Activated T-helper 9 cell treated with anti-CD3 and anti-CD28 coated beads, Interleukin-2, amount 50 U/mL, for 16 hours (primary cell): Measurements from ENCODE around the gene NKTR.
A peak's percentile ranks its signal among the peaks of the same experiment; 100 is the strongest.
"Not testable (repeated sequence)": the region's sequence is repeated elsewhere in the genome, so short reads cannot be mapped to it uniquely, and the experiment has no call there.

Source experiments
- DNase-seq: peaks from one replicate; pipeline ENCODE4 v3.0.0-alpha.2; 2020; ENCODE audit warnings: low read depth

The NKTR gene

GRCh38 chr3:42600111-42600957, at the start of gene NKTR:
NKTR (plus strand) TSS chr3:42600686; CDS start chr3:42601007, 321 bp downstream.
- DNase-seq = peak; percentile 99

DNA sequence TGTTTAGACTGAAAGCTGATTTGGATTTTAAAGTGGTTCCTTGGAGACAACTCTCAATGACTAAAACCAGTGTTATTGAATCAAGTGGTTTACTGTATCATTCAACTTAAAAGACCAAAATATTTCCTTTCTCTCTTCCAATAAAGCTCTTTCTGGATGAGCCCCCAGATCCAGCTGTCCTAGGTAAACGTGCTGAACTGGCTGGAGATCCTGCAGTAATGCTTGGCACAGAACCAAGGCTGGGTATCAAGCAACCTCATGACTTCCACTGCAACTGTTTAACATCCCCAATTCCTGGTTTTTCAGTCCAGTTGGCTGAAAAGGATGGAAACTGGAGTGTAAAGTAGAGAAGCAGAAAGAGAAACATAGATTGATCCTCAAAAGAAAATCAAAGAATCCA, 47.7 kb upstream of the NKTR start:
- DNase-seq = no peak

GRCh38 chr3:42556089-42556632, 44.3 kb upstream of the NKTR start:
- DNase-seq = no peak

- DNase-seq = not testable (repeated sequence)
Measured at GRCh38 chr3:42556817-42557216, 43.7 kb upstream of the NKTR start.

DNA sequence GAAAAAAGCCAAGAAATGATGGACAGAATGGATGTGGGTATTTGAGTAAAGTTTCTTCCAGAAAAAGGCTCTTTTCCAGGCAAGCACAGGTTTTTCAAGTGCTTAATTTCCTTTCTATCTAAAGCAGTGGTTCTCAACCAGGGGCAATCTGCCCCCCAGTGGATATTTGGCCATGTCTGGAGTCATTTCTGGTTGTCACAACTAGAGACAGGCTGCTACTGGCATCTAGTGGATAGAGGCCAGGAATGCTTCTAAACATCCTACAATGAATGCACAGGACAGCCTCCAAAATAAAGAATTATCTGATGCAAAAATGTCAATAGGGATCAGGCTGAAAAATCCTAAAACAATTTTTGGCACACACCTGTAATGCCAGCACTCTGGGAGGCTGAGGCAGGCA, 42.6 kb upstream of the NKTR start:
- DNase-seq = no peak

DNA sequence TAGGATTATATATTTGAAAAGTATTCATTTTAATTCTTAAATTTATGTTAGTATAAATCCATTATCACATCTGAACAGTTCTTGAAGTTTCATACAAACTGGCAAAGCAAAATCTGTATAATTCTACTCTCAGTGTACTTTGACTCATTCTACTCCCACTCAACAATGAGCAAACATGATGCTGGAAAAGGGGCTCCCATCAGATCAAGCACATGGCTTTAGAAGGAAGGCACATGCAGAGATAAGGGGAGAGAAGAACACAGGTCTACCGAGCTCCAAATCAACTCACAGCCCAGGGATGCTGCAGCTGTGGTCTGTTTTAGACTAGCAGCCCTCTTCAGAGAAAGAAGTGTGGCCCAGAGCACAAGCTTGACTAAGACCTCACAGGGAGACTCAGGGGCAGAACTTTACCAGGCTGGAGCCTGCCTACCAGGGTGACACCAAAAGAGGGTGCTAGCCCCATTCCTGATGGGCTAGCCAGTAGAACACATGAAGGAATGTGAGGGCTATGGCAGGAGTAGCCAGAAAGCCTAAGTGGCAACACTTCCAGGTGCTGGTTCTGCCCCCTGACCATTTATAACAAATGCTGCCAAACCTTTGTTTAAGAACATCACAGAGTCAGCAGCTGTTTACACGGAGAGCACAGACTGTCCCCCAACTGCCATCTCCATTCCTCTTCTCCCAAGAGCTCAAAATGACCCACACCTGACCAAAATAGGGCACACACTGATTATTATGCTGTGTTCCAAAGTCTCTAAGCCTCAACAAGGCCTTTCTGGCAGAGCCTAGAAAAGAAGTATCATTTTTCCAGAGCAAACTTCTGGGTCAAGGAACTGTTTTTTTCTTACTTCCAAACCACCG, 38.2 kb upstream of the NKTR start:
- no peak for DNase-seq

- DNase-seq = no peak
Measured at GRCh38 chr3:42569593-42570142, 30.8 kb upstream of the NKTR start.

DNA sequence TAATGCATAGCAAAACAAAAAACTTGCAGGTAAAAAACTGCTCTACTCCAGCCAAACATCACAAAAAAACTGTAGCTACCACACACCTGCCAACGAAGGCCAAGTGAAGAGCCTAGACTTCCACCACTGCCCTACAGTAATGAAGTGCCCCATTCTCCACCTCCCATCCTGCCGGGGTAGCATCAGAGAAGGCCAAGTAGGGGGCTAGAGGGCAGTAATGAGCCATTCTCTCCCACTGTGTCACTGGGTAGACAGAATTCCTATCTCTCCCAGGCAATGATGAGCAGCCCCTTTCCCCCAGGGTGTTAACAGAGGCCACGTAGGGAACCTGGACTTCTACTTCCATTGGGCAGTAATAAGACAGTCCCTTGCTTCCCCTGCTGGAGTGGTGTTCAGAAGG, 28.2 kb upstream of the NKTR start:
- DNase-seq = no peak

DNA sequence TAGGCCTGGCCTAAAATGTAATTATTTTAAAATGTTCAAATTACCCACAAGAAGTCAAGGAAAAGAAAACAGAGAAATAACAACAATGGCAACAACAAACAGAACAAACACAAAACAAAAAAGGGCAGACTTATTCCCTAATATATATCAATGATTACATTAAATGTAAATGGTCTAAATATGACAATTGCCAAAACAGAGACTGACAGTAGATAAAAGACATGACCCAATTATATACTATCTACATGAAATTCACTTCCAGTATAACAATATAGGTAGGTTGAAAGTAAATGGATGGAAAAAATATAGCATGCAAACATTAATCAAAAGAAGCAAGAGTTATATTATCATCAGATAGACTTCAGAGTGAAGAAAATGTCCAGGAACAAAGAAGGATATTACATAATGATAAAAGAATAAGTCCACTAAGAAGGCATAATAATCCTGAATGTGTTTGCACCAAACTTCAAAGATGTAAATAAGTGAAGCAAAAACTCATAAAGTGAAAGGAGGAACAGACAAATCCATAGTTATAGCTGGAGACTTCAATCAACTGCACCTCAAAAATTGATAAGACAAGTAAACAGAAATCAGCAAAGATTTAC, 25.2 kb upstream of the NKTR start:
- no peak for DNase-seq

- no peak for DNase-seq
Measured at GRCh38 chr3:42578054-42578453, 22.4 kb upstream of the NKTR start.

DNA sequence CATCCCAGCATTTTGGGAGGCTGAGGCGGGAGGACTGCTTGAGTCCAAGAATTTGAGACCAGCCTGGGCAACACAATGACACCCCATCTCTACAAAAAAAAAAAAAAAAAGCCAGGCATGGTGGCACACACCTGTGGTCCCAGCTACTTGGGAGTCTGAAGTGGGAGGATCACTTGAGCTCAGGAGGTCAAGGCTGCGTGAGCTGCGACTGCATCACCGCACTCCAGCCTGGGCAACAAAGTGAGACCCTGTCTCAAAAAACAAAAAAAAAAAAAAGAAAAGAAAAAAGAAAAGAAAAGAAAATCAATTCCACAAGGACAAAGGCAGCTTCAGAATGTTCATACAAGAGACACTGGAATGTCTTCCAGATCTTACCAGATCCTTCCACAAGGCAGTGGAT, 21.1 kb upstream of the NKTR start:
- DNase-seq = not testable (repeated sequence)

GRCh38 chr3:42581400-42581708, 19.1 kb upstream of the NKTR start:
- no peak for DNase-seq

- DNase-seq = peak; percentile 97
Measured at GRCh38 chr3:42581709-42582473, 18.6 kb upstream of the NKTR start, which contains the start of gene SEC22C. SEC22C (minus strand) TSS chr3:42581967; CDS start chr3:42569046, 12,921 bp downstream.

DNA sequence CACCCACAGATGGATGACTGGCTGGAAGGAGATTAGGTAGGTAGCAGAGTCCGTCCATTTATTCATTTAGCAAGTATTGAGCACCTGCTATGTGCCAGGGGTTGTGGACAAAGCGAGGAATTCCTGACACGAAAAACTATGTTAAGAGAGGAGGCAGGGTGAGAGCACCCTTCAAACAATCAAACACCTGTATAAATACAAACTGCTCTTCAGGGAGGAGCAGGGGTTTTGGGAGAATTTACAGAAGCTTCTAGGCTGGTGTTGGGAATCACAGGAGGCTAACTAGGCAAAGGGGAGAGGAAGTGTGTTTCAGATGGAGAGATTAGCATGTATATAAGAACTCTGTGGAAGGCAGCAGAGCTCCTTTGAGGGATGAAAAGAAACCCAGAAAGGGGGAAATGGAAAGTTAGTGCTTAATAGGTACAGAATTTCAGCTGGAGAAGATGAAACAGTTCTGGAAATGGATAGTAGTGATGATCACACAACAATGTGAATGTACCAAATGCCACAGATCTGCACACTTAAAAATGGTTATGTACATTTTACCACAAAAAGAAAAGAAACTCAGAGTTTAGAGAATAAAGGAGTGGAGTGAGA, 17.9 kb upstream of the NKTR start:
- DNase-seq = no peak

DNA sequence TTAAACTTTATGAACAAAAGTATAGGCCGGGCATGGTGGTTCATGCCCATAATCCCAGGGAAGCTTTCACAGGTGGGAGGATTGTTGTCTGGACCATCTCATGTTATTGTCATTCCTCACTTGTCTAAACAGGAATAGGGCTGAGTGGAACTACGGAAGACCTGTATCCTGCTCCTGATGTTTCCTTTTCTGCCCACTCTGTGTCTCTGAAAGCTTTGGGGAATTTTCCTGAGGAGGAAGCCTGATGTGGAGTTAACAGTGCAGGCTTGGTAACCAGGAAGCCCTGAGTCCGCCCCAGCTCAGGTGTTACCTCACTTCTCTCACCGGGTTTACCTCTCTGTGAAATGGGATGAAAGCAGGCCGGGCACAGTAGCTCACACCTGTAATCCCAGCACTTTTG, 11.9 kb upstream of the NKTR start:
- DNase-seq = no peak

DNA sequence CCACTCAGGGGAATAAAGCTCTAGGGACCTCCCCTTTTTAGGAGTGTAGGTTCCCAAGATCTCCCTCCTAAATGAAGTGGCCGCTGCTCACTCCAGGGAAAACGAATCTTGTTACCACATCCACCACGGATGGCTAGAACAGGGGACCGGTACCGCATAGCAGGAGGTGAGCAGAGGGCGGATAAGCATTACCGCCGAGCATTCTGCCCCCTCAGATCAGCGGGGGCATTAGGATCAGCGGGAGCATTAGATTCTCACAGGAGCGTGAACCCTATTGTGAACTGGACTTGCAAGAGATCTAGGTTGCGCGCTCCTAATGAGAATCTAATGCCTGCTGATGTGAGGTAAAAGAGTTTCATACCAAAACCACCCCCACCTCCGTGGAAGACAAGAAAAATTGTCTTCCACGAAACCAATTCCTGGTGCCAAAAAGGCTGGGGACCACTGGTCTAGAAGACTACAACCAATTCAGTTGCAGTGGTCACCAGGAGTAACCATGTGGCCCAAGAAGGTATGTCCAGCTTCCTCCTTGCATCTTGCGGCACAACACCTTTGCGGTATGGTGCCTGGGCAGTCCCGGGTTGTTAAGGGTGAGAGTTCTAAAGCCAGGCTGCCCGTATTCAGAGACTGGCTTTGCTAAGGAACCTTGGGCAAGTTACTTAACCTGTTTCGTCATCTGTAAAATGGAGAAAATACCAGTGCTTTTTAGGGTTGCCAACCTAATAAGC, 10.9 kb upstream of the NKTR start:
- DNase-seq = no peak

DNA sequence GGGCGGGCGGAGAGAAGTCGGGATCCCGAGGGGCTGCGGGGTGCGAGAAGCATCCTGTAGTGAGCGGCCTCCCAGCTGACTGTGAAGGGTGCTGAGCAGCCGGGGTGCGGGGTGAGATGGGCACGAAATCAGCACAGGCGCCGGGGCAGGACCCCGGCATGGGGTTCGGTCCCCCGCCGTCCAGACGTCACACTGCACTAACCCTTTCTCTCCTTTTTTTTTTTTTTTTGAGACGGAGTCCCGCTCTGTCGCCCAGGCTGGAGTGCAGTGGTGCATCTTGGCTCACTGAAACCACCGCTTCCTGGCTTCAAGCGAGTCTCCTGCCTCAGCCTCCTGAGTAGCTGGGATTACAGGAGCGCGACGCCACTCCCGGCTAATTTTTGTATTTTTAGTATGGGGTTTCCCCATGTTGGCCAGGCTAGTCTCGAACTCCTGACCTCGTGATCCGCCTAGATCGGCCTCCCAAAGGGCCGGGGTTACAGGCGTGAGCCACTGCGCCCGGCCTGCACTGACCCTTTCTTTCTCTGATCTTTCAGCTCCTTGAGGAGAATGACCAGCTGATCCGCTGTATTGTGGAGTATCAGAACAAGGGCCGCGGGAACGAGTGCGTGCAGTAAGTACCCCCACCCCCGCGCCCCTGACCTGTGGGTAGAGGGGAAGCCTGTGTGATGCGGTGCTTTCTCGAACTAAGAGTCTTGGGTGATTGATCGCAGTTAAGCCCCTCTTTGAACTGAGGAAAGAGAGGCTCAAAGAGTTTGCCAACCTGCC, 9.3 kb upstream of the NKTR start:
- no peak for DNase-seq

- DNase-seq = no peak
Measured at GRCh38 chr3:42591811-42592210, 8.7 kb upstream of the NKTR start.

GRCh38 chr3:42593635-42594034, 6.9 kb upstream of the NKTR start:
- no peak for DNase-seq

DNA sequence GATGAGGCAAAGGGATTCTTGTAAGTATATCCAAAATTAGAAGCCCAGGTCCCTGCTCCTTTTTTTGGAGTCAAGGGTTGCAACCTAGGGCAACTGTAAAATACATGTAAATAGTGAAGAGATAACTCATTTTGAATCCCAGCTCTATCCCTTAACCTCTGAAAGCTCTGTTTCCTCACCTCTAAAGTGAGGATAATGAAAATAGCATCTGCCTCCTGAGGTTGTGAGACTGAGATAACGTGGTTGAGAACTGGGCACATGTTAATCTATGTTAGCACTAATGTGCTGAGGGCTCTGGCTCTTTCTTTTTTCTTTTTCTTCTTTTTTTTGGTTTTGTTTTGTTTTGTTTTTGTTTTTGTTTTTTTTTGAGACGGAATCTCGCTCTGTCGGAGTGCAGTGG, 4.8 kb upstream of the NKTR start:
- DNase-seq = no peak
